CD4-positive, alpha-beta memory T cell (primary cell): ENCODE data around the gene CERS6. TPM values are rescaled to one million over a fixed set of nuclear protein-coding genes. Genes with fewer than 3 reads are reported as not detected.
"Not testable (repeated sequence)": the region's sequence is repeated elsewhere in the genome, so short reads cannot be mapped to it uniquely, and the experiment has no call there.

ENCODE experiments used
- CTCF ChIA-PET: fragments of 350-600 bp; sonication (Branson Sonifier 250); formaldehyde crosslinking; loops from one replicate; lab custom pipeline; 2021; ENCODE audit warnings: inconsistent platforms; ENCODE audit not compliant: partially characterized antibody; lab: Charles Lee
- POLR2A ChIA-PET: fragments of 350-600 bp; sonication (Branson Sonifier 250); formaldehyde crosslinking; loops from one replicate; lab custom pipeline; 2021; ENCODE audit not compliant: partially characterized antibody; lab: Charles Lee
- DNase-seq, 5 donors: peaks; one replicate each; pipeline versions ENCODE4 v3.0.0 to v3.0.0-alpha.2; 2020 to 2022; ENCODE audit warnings: mixed read lengths in 1 of 5
- H3K27ac ChIP-seq: one replicate; pipeline ENCODE4 v1.7.0; 2013; ENCODE audit warnings: low read depth, low read length
- H3K27me3 ChIP-seq: 2 replicates; pipeline ENCODE4 v1.7.0; 2013; ENCODE audit warnings: mild to moderate bottlenecking, low read length, moderate library complexity; ENCODE audit not compliant: insufficient read depth
- H3K36me3 ChIP-seq: 2 replicates; pipeline ENCODE4 v1.7.0; 2013; ENCODE audit warnings: mild to moderate bottlenecking, low read length, moderate library complexity; ENCODE audit not compliant: insufficient read depth
- H3K4me1 ChIP-seq: 2 replicates; pipeline ENCODE4 v1.7.0; 2013; ENCODE audit warnings: mild to moderate bottlenecking, low read length, moderate library complexity; ENCODE audit not compliant: insufficient read depth
- H3K4me3 ChIP-seq, 2 donors: one replicate each; pipeline ENCODE4 v1.7.0; 2013; ENCODE audit warnings: low read length in 2 of 2, mild to moderate bottlenecking in 1 of 2
- H3K9me3 ChIP-seq, 2 donors: one replicate each; pipeline ENCODE4 v1.7.0; 2013; ENCODE audit warnings: low read length in 2 of 2, control low read depth in 1 of 2; ENCODE audit not compliant: control insufficient read depth in 1 of 2
- H3K27ac Mint-ChIP-seq, 7 donors: one replicate each; pipeline ENCODE4 v1.8.0; 2020 to 2021; ENCODE audit warnings: mixed read lengths in 7 of 7, mild to moderate bottlenecking in 6 of 7, inconsistent platforms in 3 of 7, moderate library complexity in 3 of 7
- H3K27me3 Mint-ChIP-seq, 2 donors: one replicate each; pipeline ENCODE4 v1.8.0; 2020 to 2021; ENCODE audit warnings: mixed read lengths in 2 of 2
- H3K36me3 Mint-ChIP-seq, 2 donors: one replicate each; pipeline ENCODE4 v1.8.0; 2020 to 2021; ENCODE audit warnings: mixed read lengths in 2 of 2, inconsistent platforms in 1 of 2, mild to moderate bottlenecking in 1 of 2
- H3K4me1 Mint-ChIP-seq, 4 donors: one replicate each; pipeline ENCODE4 v1.8.0; 2020 to 2021; ENCODE audit warnings: mixed read lengths in 4 of 4, mild to moderate bottlenecking in 1 of 4
- H3K4me3 Mint-ChIP-seq, 8 donors: one replicate each; pipeline ENCODE4 v1.8.0; 2020 to 2021; ENCODE audit warnings: mixed read lengths in 8 of 8, mild to moderate bottlenecking in 7 of 8, moderate library complexity in 6 of 8, inconsistent platforms in 3 of 8
- H3K9me3 Mint-ChIP-seq, 8 donors: one replicate each; pipeline ENCODE4 v1.8.0; 2020 to 2021; ENCODE audit warnings: mixed read lengths in 8 of 8, mild to moderate bottlenecking in 5 of 8, inconsistent platforms in 3 of 8, moderate library complexity in 1 of 8
- intact Hi-C: fragments of 100-400 bp; cut with micrococcal nuclease; formaldehyde crosslinking; loops from one replicate; pipeline ENCODE4 v1.15.1; 2023
- polyA plus RNA-seq, 2 donors: library from polyadenylated mRNA; unstranded; fragments of 300-500 nt; fragmentation: Illumina TruSeq; gene quantifications; one replicate each; pipeline ENCODE4 v1.2.3, GENCODE V29; 2021
- total RNA-seq, 2 experiments: library from RNA; stranded (reverse); gene quantifications; one replicate each; pipeline ENCODE4 v1.2.3, GENCODE V29; 2021

Gene CERS6
- total and polyA plus RNA-seq, 4 experiments from 2014 or later = 5.1 to 11.3 (median 7.6) TPM

- Mint-ChIP-seq H3K9me3 (no peaks in the 10 kb centered on the region), H3K4me3 (no peak overlapping the region), H3K4me1 (no peaks in the 10 kb centered on the region), H3K36me3 (peaks cover 0 to 3% of the 10 kb centered on the region in 2 donors), H3K27me3 (no peaks in the 10 kb centered on the region), H3K27ac (no peak overlapping the region)
- H3K4me1 ChIP-seq = no peaks in the 10 kb centered on the region
- no peak overlapping the region for H3K27ac ChIP-seq
- H3K27me3 ChIP-seq = no peaks in the 10 kb centered on the region
- H3K36me3 ChIP-seq = no peaks in the 10 kb centered on the region
- intact Hi-C loops = no loop called here
- no peaks in the 10 kb centered on the region for H3K9me3 ChIP-seq
- ChIA-PET POLR2A (no interaction called here), CTCF (no interaction called here)
- no peak for DNase-seq
- no peak overlapping the region for H3K4me3 ChIP-seq
Measured at GRCh38 chr2:168654705-168655104, 198.6 kb downstream of the CERS6 start.

GRCh38 chr2:168655207-168655606, 199.1 kb downstream of the CERS6 start:
- intact Hi-C loops = no loop called here
- CTCF ChIA-PET = no interaction called here

DNA sequence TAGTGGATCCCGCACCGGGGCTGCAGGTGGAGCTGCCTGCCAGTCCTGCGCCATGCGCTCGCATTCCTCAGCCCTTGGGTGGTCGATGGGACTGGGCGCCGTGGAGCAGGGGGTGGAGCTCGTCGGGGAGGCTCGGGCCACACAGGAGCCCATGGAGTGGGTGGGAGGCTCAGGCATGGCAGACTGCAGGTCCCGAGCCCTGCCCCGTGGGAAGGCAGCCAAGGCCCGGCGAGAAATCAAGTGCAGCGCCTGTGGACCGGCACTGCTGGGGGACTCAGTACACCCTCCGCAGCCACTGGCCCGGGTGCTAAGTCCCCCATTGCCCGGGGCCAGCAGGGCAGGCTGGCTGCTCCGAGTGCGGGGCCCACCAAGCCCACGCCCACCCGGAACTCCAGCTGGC, 201.3 kb downstream of the CERS6 start:
- H3K4me3 ChIP-seq, H3K4me1 Mint-ChIP-seq, intact Hi-C loops, H3K9me3 ChIP-seq, H3K36me3 ChIP-seq, H3K36me3 Mint-ChIP-seq, H3K27me3 ChIP-seq, H3K4me1 ChIP-seq, H3K9me3 Mint-ChIP-seq, H3K27ac Mint-ChIP-seq, DNase-seq, POLR2A ChIA-PET, CTCF ChIA-PET, H3K27ac ChIP-seq, H3K27me3 Mint-ChIP-seq, H3K4me3 Mint-ChIP-seq: not testable (repeated sequence)

More at GRCh38 chr2:168655207-168655606, 199.1 kb downstream of the CERS6 start:
- no peaks in the 10 kb centered on the region for H3K9me3 ChIP-seq
- no peaks in the 10 kb centered on the region for H3K27me3 ChIP-seq
- no peaks in the 10 kb centered on the region for H3K4me1 Mint-ChIP-seq
- no peaks in the 10 kb centered on the region for H3K36me3 ChIP-seq
- no peak overlapping the region for H3K4me3 Mint-ChIP-seq
- no peaks in the 10 kb centered on the region for H3K27me3 Mint-ChIP-seq
- H3K4me1 ChIP-seq = no peaks in the 10 kb centered on the region
- H3K36me3 Mint-ChIP-seq = peaks cover 0 to 3% of the 10 kb centered on the region in 2 donors
- no peak overlapping the region for H3K4me3 ChIP-seq
- POLR2A ChIA-PET = no interaction called here
- DNase-seq = no peak
- H3K27ac Mint-ChIP-seq = no peak overlapping the region
- no peaks in the 10 kb centered on the region for H3K9me3 Mint-ChIP-seq
- no peak overlapping the region for H3K27ac ChIP-seq

DNA sequence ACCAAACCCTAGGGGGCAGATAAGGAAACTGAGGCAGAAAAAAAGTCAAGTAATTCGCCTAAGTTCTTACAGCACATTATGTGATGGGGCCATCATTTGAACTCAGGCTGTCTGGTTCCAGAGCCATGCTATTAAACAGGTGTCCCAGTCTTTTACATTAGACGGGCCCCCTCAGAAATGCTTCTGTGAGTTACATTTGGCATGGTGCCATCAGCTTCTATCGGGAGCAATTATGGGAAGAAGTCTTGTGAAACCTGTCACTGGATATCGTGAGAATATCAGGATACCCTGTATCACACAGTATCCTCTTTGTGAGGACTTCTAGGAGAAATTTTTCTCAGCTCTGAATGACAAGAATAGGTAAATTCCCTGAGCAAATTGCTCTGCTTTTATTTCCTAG, 202.6 kb downstream of the CERS6 start:
- POLR2A ChIA-PET = no interaction called here
- no peak overlapping the region for H3K27ac ChIP-seq
- CTCF ChIA-PET = interaction anchor here (1.0 kb wide), 2 partner anchors 13 to 28 kb away, joined by 3 read pairs; no protein-coding TSS in a partner anchor
- Mint-ChIP-seq H3K4me1 (peaks cover 0 to 4% (median 0%) of the 10 kb centered on the region in 4 donors), H3K36me3 (peaks cover 0 to 3% of the 10 kb centered on the region in 2 donors), H3K4me3 (no peak overlapping the region), H3K27ac (no peak overlapping the region), H3K9me3 (no peaks in the 10 kb centered on the region), H3K27me3 (no peaks in the 10 kb centered on the region)
- H3K36me3 ChIP-seq = no peaks in the 10 kb centered on the region
- H3K4me3 ChIP-seq = no peak overlapping the region
- H3K9me3 ChIP-seq = no peaks in the 10 kb centered on the region
- H3K4me1 ChIP-seq = no peaks in the 10 kb centered on the region
- intact Hi-C loops = no loop called here
- DNase-seq = no peak
- H3K27me3 ChIP-seq = no peaks in the 10 kb centered on the region

DNA sequence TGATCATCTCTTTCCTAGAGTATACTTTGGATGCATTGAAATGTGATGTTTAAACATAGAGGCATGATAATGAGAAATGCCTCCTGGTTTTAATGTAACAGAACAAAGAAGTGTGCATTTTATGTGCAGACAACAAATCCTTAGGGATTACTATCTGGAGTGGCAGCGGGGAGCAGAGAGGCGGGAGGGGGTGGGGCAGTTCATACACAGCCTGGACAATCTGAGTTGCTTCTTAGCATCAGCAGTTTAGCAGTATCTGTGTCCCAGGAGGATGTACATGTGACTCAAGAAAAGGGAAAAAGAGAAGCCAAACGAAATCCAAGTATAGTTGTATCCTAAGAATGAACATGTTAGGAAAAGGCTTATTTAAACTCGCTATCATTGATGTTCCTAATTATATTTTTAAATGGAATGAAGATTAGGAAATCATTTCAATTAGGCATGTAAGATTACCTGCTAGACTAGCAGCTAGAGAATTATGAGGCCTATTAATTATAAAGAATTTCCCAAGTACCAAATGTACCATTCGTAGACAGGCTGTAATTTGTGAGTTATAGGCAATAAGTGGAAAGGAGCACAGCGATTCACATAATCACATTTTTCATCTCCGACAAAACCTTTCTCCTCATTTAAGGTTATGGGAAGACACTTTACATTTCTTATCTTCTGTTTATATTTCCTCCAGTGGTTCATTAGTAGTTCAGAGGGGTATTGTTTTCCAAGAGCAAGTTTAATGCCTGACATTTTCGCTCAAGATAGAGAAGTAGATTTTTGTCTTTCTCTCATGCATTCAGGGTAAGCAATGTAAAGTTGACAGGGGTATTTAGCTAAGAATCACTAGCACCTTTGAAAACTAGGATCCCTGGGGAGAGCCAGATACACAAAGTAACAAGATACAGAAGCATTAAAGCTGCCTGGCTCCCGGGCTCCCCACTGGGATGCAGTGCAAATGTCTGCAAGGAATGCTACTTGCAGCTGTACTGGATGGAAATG, 205.1 kb downstream of the CERS6 start:
- H3K9me3 ChIP-seq = no peaks in the 10 kb centered on the region
- Mint-ChIP-seq H3K9me3 (no peaks in the 10 kb centered on the region), H3K4me1 (peaks cover 6 to 14% (median 10%) of the 10 kb centered on the region in 4 donors), H3K27ac (peak overlapping the region in 2 of 7 donors; percentile 10 to 25), H3K36me3 (no peaks in the 10 kb centered on the region), H3K4me3 (no peak overlapping the region), H3K27me3 (no peaks in the 10 kb centered on the region)
- POLR2A ChIA-PET = interaction anchor here (1.2 kb wide), 1 partner anchor 90 kb away, joined by 4 read pairs; no protein-coding TSS in a partner anchor
- H3K27ac ChIP-seq = no peak overlapping the region
- no peak for DNase-seq
- CTCF ChIA-PET = no interaction called here
- no peaks in the 10 kb centered on the region for H3K36me3 ChIP-seq
- intact Hi-C loops = no loop called here
- H3K4me1 ChIP-seq = no peaks in the 10 kb centered on the region
- no peaks in the 10 kb centered on the region for H3K27me3 ChIP-seq
- H3K4me3 ChIP-seq = no peak overlapping the region

DNA sequence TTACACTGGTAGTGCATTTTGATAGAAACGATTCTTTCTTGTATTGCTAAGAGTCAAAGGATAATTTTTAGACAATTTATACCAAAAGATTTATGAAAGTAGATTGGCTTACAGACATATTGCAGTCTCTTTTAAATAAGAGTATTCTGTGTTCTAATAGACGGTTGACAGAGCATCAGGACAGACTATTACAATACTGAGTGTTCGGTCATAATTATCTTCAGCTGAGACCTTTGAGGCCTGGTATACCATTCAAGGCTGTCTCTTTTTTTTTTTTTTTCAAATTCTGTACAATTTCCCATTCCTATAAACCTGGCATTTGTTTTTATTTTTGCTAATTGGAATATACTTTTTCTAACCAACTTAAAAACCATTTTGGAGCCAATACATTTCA, 205.8 kb downstream of the CERS6 start:
- no peaks in the 10 kb centered on the region for H3K36me3 Mint-ChIP-seq
- no peaks in the 10 kb centered on the region for H3K27me3 Mint-ChIP-seq
- no peaks in the 10 kb centered on the region for H3K9me3 Mint-ChIP-seq
- H3K27me3 ChIP-seq = no peaks in the 10 kb centered on the region
- POLR2A ChIA-PET = interaction anchor here (1.2 kb wide), 1 partner anchor 89 kb away, joined by 4 read pairs; no protein-coding TSS in a partner anchor
- peaks cover 13 to 21% (median 16%) of the 10 kb centered on the region in 4 donors for H3K4me1 Mint-ChIP-seq
- H3K36me3 ChIP-seq = no peaks in the 10 kb centered on the region
- H3K4me1 ChIP-seq = peaks cover under 1% of the 10 kb centered on the region
- no peak overlapping the region for H3K4me3 Mint-ChIP-seq
- no peak overlapping the region for H3K27ac ChIP-seq
- H3K27ac Mint-ChIP-seq = no peak overlapping the region
- no peak for DNase-seq
- no peak overlapping the region for H3K4me3 ChIP-seq
- intact Hi-C loops = no loop called here
- CTCF ChIA-PET = no interaction called here
- H3K9me3 ChIP-seq = no peaks in the 10 kb centered on the region

DNA sequence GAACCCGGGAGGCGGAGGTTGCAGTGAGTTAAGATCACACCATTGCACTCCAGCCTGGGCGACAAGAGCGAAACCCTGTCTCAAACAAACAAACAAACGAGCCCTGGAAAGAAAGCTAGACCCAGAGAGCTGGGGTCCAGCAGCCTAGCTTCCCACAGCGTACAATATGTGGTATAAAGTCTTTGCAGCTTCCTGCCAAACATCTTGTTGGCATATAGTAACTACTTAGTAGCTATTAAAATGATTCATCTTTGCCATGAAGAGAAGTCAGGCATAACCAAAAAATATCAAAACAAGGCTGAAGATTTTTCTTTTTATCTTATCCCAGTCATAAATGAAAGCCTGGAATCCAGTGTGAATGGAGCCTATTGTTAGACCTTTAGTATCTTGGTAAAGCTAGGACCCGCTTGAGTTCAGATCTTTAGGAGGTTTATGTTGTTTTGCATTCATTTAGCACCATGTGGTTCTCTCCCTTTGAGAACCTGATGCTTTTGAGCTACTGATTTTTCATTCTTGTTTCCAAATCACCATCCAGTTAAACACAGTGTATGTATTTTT, 206.7 kb downstream of the CERS6 start:
- H3K4me3 Mint-ChIP-seq = no peak overlapping the region
- no peak for DNase-seq
- CTCF ChIA-PET = interaction anchor here (1.0 kb wide), 1 partner anchor 9 kb away, joined by 5 read pairs; no protein-coding TSS in a partner anchor
- peaks cover 6% of the 10 kb centered on the region for H3K4me1 ChIP-seq
- H3K36me3 ChIP-seq = no peaks in the 10 kb centered on the region
- intact Hi-C loops = no loop called here
- H3K4me1 Mint-ChIP-seq = peaks cover 17 to 28% (median 22%) of the 10 kb centered on the region in 4 donors
- H3K9me3 ChIP-seq = no peaks in the 10 kb centered on the region
- H3K4me3 ChIP-seq = no peak overlapping the region
- no peaks in the 10 kb centered on the region for H3K9me3 Mint-ChIP-seq
- no peak overlapping the region for H3K27ac ChIP-seq
- H3K27ac Mint-ChIP-seq = no peak overlapping the region
- no peaks in the 10 kb centered on the region for H3K27me3 Mint-ChIP-seq
- POLR2A ChIA-PET = interaction anchor here (1.2 kb wide), 1 partner anchor 89 kb away, joined by 4 read pairs; no protein-coding TSS in a partner anchor
- H3K36me3 Mint-ChIP-seq = no peaks in the 10 kb centered on the region
- no peaks in the 10 kb centered on the region for H3K27me3 ChIP-seq
